ENCODE measurements around the gene LIPG. TPM values are rescaled to one million over a fixed set of nuclear protein-coding genes. Genes with fewer than 3 reads are reported as not detected.
"Not testable (repeated sequence)": the region's sequence is repeated elsewhere in the genome, so short reads cannot be mapped to it uniquely, and the experiment has no call there.

LIPG gene
- total RNA-seq, 1 donor from 2014 or later: 21.3 TPM

DNA sequence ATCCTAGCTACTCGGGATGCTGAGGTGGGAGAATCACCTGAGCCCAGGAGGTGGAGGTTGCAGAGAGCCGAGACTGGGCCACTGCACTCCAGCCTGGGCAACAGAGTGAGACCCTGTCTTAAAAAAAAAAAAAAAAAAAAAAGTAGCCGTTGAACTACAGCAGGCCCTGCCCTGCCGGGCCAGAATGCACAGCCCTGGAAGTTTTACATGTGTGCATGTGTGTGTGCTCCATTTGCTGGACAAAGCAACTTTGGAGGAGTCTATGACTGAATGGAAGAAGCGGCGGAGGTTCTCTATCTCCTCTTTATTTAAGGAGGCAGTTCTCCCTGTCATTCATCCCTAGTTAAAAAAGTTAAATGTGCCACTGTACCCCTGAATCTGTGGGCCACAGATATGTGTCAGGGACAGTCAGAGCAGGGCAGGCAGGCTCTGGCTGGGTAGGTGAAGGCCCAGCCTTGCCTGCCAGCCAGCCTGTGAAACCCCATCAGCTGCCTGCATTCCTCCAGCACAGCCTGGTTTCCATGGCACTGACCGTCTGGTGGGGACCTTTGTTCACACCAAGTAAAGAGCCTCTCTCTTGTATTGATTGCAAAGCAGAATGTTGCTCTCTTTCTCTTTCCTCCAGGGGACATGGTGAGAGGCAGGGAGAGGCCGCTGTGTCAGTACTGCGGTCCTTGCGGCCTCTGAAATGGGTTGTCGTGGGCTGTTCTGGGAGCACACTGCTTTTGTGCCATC is 10.9 kb downstream of the LIPG start:
- DNase-seq (ENCODE audit: low read depth, low spot score): no peak

DNA sequence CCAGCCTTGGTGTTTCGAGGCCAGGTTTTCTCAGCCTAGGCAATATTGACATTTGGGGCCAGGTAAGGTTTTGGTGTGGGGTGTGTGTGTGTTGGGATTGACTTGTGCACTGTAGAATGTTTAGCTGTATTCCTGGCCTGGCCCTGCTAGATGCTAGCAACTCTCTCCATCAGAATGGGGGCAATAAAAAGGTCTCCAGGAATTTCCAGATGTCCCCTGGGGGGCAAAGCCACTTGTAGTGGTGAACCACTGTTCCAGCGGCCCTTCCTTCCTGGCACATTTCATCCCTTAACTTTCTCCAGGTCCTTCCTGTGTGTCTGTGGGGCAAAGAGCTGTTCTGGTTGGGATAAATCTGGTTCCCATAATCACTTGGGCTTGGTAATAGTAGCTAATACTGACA is 12.0 kb downstream of the LIPG start:
- DNase-seq (ENCODE audit: low read depth, low spot score): no peak

DNA sequence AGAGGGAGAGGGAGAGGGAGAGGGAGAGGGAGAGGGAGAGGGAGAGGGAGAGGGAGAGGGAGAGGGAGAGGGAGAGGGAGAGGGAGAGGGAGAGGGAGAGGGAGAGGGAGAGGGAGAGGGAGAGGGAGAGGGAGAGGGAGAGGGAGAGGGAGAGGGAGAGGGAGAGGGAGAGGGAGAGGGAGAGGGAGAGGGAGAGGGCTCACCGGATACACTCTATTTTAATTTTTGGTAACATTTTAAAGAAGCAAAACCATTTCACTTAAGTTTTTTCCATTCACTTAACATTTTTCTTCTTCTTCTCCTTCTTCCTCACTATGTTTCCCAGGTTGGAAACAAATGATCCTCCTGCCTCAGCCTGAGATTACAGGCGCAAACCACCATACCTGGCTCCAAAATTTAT is 17.2 kb downstream of the LIPG start:
- not testable (repeated sequence) for DNase-seq (ENCODE audit: low read depth, low spot score)

DNA sequence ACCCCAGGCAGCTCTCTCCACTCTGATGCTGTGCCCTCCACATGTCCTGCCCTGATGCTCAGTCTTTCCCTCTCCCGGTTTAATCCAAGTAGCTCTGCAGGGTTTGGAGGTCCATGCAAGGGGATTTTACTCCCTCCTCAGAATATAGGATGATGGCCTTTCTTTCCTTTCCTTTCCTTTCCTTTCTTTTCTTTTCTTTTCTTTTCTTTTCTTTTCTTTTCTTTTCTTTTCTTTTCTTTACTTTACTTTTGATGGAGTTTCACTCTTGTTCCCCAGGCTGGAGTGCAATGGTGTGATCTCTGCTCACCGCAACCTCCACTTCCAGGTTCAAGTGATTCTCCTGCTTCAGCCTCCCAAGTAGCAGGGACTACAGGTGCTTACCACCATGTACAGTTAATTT is 17.7 kb downstream of the LIPG start:
- DNase-seq (ENCODE audit: low read depth, low spot score): not testable (repeated sequence)

DNA sequence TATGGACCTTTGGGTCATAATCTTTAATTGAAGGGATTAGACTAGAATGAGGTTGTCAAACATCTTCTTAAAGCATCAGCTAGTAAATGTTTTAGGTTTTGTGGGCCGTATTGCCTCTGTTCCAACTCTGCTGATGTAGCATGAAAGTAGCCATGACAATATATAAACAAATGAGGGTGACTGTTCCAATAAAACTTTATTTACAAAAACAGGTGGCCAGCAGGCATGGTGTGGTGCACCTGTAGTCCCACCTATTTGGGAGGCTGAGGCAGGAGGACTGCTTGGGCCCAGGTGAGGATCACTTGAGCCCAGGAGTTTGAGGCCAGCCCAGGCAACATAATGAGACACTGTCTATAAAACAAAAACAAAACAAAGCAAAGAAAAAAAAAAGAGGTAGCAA is 18.4 kb downstream of the LIPG start:
- no peak for DNase-seq (ENCODE audit: low read depth, low spot score)

DNA sequence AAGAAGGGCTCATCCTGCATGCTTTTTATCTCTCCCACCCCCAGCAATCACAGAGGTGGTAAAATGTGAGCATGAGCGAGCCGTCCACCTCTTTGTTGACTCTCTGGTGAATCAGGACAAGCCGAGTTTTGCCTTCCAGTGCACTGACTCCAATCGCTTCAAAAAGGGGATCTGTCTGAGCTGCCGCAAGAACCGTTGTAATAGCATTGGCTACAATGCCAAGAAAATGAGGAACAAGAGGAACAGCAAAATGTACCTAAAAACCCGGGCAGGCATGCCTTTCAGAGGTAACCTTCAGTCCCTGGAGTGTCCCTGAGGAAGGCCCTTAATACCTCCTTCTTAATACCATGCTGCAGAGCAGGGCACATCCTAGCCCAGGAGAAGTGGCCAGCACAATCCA is 19.5 kb downstream of the LIPG start:
- DNase-seq (ENCODE audit: low read depth, low spot score): no peak

DNA sequence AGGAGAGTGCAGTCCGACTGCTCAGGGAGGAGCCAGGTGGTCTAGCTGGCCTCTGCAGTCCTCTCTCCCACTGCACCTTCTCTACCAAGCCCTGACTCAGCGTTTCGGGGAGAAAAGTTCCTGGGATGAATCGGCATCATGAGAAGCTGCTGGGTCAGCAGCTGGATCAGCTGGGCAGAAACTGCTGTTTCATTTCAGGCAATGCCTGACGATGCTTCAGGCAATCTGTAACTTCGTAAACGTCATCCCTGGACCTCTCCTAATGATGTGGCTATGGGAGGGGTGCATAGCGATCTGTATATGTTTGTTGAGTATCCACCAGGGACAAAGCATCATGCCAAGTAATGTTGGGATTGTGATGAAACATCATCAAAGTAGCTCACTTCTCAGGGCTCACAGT is 20.7 kb downstream of the LIPG start:
- DNase-seq (ENCODE audit: low read depth, low spot score): no peak

DNA sequence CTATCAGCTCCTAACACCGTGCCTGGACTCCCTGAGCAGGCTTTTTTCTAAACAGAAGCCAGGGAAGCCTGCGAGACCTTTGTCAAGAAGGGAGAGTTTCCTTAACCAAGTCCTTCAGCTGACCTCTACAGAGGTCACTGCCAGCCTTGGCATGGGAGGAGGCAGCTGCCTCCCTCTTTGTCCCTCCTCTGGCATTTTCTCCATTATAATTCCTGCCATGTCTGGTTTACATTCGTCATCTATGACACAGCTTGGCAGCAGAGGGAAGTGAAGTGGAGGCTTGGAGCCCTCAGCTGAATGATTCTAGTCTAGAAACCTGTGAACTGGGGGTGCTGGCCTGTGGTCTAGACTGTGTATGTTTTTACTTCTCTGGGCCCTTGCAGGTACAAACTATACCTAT is 22.5 kb downstream of the LIPG start:
- DNase-seq (ENCODE audit: low read depth, low spot score): no peak

DNA sequence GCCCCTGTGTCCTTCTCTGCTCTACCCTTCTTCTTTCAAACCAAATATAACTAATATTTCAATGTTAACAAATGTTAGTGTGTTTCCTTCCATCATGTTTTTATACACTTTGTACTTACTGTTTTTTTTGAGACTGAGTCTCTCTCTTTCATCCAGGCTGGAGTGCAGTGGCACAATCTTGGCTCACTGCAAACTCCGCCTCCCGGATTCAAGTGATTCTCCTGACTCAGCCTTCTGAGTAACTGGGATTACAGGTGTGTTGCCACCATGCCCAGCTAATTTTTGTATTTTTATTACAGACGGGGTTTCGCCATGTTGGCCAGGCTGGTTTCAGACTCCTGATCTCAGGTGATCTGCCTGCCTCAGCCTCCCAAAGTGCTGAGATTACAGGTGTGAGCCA is 23.1 kb downstream of the LIPG start:
- DNase-seq (ENCODE audit: low read depth, low spot score): not testable (repeated sequence)

DNA sequence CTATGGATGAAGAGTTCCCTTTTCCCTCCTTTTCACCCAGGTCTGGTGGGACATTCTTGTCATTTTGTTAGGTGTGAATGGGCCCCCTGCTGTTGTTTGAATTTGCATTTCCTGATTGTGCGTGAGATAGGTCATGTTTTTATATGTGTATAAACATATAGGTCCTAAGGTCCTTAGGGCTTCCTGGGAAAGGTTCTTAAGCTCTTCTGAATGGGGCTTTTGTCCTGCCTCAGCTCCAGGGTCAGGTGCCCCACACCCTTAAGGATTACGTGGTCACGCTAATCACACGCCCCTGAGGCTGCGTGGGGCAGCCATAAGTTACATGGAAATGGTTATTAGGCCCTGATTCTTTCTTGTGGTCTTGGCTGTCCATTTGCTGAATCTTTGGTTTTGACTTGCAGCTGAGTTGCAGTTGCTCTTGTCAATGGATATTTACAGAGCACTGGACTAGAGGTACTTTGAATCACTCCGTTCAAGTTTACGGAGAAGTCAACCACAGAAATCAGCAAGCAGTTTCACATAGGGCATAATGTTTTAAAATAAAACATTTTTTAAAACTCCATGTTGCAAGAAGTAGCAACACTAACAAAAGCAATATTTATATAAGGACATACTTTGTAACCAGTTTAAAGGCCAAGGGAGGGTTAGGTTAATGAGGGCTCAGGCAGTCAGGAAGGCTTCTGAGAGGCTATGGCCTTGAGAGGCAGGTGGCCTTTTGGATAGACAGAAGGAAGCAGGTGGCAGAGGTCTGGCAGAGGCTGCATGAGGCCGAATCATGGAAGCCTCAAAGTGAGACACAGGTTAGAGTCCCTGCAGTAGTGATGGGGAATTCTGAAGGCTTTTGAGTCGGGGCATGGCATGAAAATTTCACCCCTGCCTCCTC is 24.2 kb downstream of the LIPG start:
- no peak for DNase-seq (ENCODE audit: low read depth, low spot score)

DNA sequence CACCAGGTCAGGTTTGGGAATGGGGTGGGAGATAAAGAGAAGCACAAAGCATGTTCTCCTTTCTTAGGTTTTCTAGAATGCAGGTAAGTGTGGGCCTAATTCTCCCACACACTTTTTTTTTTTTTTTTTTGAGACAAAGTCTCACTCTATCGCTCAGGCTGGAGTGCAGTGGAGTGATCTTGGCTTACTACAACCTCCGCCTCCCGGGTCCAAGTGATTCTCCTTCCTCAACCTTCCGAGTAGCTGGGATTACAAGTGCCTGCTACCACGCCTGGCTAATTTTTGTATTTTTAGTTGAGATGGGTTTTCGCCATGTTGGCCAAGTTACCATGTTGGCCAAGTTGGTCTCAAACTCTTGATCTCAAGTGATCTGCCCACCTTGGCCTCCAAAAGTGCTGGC is 26.3 kb downstream of the LIPG start:
- no peak for DNase-seq (ENCODE audit: low read depth, low spot score)

DNA sequence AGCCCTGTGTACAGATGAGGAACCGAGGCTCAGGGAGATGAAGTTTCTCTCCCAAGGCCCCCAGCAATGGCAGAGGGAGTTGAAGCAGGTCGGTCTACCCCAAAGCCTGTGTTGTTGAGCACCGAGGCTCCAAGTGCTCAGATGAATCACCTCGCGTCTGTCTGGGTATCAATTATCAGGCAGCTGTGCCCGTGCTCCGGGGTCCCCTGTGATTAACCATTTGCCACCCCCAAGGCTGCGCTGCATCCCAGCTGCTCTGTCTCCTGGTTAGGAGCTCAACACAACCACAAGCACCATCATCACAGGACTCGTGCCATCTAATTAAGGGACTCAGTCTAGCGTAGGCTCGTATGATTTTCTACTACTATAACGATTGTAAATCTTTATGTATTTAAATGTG is 27.1 kb downstream of the LIPG start:
- no peak for DNase-seq (ENCODE audit: low read depth, low spot score)

DNA sequence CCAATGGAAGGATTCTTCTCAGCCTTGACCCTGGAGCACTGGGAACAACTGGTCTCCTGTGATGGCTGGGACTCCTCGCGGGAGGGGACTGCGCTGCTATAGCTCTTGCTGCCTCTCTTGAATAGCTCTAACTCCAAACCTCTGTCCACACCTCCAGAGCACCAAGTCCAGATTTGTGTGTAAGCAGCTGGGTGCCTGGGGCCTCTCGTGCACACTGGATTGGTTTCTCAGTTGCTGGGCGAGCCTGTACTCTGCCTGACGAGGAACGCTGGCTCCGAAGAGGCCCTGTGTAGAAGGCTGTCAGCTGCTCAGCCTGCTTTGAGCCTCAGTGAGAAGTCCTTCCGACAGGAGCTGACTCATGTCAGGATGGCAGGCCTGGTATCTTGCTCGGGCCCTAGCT is 28.8 kb downstream of the LIPG start:
- no peak for DNase-seq (ENCODE audit: low read depth, low spot score)

DNA sequence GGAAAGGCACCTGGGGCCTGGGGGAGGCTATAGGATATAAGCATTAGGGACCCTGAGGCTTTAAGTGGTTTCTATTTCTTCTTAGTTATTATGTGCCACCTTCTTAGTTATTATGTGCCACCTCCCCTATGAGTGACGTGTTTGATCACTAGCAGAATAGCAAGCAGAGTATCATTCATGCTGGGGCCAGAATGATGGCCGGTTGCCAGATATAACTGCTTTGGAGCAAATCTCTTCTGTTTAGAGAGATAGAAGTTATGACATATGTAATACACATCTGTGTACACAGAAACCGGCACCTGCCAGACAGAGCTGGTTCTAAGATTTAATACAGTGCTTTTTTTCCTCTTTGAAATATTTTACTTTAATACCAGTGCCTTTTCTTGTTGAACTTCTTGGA is 29.4 kb downstream of the LIPG start:
- DNase-seq (ENCODE audit: low read depth, low spot score): no peak

DNA sequence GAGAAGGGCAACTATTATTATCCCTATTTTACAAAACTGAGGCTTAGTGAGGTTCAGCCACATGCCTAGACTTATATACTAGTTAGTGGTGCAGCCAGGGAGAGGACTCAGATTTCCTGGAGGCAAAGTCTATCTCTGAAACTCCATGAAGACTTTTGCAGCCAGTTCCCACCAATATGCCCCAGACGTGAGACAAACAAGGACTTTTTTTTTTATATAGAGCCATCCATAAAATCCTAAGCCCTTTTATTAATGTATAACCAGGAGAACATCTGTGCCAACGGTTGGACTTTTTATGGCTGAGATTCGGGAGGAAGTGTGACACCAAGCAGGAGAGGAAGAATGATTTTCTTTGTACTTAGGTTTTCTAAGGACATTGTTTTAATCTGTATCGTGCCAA is 29.9 kb downstream of the LIPG start:
- no peak for DNase-seq (ENCODE audit: low read depth, low spot score)

DNA sequence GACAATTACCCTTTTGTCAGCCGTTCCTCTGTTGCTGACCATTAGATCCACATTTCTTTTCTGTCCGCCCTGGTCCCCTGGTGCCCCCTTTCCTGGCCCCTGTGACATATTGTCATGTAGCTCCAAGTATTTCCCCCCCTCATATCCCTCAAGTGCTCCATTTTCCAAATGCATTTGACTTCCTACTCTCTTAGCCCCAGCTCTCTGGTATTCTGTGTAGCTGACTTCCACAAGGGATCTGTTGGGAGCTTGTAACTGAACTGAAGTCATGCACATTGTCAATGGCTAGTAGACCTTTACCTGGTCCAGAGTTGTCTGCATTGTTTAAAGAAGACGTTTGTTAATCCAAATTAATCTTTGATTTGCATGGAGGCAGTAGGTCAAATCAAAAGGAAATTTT is 34.8 kb downstream of the LIPG start:
- no peak for DNase-seq (ENCODE audit: low read depth, low spot score)

DNA sequence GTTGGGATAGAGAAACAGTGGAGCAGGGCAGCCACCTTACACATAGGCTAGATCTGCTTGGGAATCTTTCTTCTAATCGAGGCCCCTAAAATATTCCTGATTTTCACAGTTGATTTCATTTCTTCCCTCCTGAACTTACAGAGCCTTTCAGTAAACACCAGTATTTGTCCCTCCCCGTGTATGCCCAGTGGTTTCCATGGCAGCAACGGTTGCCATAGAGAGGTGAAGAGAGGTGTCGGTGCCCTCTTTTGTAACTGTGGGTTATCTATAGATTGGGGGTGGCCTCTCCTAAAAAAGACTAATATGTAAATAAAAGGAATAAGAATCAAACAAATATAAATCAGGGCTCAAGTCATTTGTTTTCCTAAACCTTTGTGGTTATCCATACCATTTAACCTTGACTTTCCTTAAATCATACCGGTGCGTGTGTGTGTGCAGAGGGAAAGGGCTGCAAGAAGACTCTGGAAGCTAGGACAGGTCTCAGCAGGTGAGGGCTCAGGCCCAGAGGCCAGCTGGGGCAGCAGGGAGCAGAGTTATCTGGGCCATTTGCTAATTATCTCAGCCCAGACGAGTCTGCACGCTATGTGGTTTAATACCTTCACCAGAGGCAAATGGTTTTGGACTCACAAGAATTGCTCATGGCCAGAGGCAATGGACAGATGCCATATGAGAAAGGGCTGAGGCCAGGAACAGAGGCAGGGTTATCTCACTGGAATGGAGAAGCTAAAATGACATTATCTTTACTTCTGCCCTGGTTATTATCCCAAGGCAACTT is 35.5 kb downstream of the LIPG start:
- no peak for DNase-seq (ENCODE audit: low read depth, low spot score)

DNA sequence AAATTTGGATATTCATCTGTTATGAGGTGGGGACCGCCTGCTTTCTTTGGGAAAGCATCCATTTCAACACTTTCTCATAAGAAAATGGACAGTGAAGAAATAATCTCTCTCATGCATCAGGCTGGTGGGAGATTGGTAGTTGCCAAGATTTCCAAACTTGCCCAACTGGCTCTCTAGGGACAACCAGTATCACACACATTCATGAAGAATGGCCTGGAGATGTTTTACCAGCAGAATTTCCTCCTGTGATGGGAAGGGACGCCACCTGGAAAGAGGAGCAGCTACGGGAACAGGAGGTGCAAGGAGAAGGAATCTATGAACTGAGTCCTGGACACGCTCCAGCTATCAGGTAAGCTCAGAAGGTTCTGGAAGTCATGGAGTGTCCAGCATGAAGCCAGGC is 39.4 kb downstream of the LIPG start:
- DNase-seq (ENCODE audit: low read depth, low spot score): no peak

DNA sequence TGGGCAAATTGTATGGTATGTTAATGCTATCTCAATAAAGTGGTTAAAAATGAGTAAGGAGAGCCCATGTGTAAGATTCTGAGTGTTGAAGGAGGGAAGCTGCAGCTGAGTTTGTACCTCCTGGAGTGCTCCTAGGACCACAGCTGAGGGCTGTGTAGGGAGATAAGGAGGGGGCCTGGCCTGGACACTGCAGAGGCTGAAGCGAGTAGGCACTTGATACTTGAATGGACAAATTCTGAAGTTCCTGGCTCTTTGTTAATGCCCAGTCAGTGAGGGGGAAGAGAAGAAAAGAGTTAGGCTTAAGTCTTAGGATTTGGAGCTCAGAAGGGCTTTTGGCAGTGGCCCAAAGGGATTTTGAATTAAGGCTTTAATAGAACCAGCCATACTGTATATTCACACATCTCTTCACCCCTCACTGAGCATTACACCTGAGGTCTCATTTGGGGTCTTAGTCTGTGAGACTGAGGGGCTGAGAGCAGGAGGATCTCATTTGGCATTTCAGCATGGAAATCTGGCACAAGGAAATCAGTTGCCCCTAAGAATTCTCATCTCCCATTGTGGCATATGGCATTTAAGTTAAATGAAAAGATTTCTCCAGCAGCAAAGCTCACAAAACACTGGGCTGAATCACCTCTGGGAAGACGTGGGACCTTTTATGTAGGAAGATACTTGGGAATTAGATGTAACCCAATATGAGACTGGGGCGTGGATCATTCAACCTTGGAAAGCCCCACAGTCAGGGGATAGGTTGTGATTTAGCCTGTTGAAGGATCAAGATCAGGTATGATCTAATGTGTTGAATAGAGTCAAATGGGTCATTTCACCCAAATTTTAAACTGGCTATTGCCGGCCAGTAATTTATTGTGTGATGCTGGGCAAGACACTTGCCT is 46.8 kb downstream of the LIPG start:
- DNase-seq (ENCODE audit: low read depth, low spot score): no peak

DNA sequence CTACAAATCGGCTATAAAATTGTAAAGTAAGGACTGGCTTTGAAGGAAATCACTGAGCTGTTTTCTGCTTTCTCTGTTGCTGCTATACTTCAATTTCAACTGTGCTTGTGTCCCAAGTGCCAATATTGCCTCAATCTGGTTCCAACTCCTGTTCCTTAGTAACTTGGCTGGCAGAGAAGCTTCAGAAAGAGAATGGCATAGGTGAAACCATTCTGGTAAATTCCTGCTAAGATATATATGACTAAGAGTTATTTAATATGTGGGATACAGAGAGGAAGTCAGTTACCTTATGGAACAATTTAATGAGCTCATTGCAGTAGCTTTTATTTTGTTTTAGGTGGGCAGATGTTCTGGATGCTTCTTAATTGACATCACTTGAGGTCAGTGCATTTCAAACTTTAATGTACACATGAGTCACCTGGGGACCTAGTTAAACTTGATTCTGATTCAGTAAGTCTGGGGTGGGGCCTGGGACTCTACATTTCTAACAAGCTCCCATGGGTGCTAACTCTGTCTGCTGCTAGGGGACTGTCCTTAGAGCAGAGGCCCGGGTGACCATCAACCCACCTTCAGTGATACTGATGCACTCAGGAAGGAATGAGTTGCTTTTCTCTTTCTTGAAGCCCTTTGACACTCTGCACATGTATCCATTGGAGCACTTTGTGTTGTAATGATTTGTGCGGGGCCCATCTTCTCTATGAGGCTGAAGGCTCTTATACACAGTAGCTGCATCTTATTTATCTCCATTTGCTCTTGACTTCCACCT is 47.6 kb downstream of the LIPG start:
- no peak for DNase-seq (ENCODE audit: low read depth, low spot score)

Measured in pulmonary artery endothelial cell (primary cell).